ENCODE data around the gene MOSMO.

GRCh38 chr16:22130528-22130927 lies 122.6 kb downstream of the MOSMO start:
- TF ChIP-seq CTCF (IDR thresholded peaks at IDR 0.05; ENCODE audit: insufficient read depth, low read length) (no peak), SPI1 (IDR thresholded peaks at IDR 0.05; ENCODE audit: borderline replicate concordance, low read depth) (no peak), REST (IDR thresholded peaks at IDR 0.05; ENCODE audit: insufficient replicate concordance, low read depth) (no peak)

All from HL-60 (cell line).